Measurements from ENCODE around the gene NCKAP1.

NCKAP1 gene

GRCh38 chr2:182994228-182994912, 43.9 kb downstream of the NCKAP1 start:
- TF ChIP-seq GATA2 (IDR thresholded peaks at IDR 0.05; ENCODE audit: low read depth, low read length) (no peak), GATA3 (IDR thresholded peaks at IDR 0.05; ENCODE audit: low read depth, low read length) (no peak)

GRCh38 chr2:182982941-182983340, 55.3 kb downstream of the NCKAP1 start:
- TF ChIP-seq GATA3 (IDR thresholded peaks at IDR 0.05; ENCODE audit: low read depth, low read length) (no peak), GATA2 (IDR thresholded peaks at IDR 0.05; ENCODE audit: low read depth, low read length) (no peak)

GRCh38 chr2:182980652-182981051, 57.6 kb downstream of the NCKAP1 start:
- TF ChIP-seq GATA2 (IDR thresholded peaks at IDR 0.05; ENCODE audit: low read depth, low read length) (no peak), GATA3 (IDR thresholded peaks at IDR 0.05; ENCODE audit: low read depth, low read length) (no peak)

- TF ChIP-seq GATA3 (IDR thresholded peaks at IDR 0.05; ENCODE audit: low read depth, low read length) (no peak), GATA2 (IDR thresholded peaks at IDR 0.05; ENCODE audit: low read depth, low read length) (no peak)
Observed at GRCh38 chr2:182980115-182980514, 58.1 kb downstream of the NCKAP1 start.

GRCh38 chr2:182977463-182977862, 60.8 kb downstream of the NCKAP1 start:
- TF ChIP-seq GATA3 (IDR thresholded peaks at IDR 0.05; ENCODE audit: low read depth, low read length) (no peak), GATA2 (IDR thresholded peaks at IDR 0.05; ENCODE audit: low read depth, low read length) (no peak)

- TF ChIP-seq GATA3 (IDR thresholded peaks at IDR 0.05; ENCODE audit: low read depth, low read length) (no peak), GATA2 (IDR thresholded peaks at IDR 0.05; ENCODE audit: low read depth, low read length) (no peak)
Observed at GRCh38 chr2:182973441-182974352, 64.6 kb downstream of the NCKAP1 start.

GRCh38 chr2:182972548-182972942, 65.7 kb downstream of the NCKAP1 start:
- no peak for TF ChIP-seq GATA3 (IDR thresholded peaks at IDR 0.05; ENCODE audit: low read depth, low read length)
- TF ChIP-seq GATA2 (IDR thresholded peaks at IDR 0.05; ENCODE audit: low read depth, low read length), result no peak

- TF ChIP-seq GATA2 (IDR thresholded peaks at IDR 0.05; ENCODE audit: low read depth, low read length), result no peak
- no peak for TF ChIP-seq GATA3 (IDR thresholded peaks at IDR 0.05; ENCODE audit: low read depth, low read length)
Observed at GRCh38 chr2:182971820-182972547, 66.3 kb downstream of the NCKAP1 start.

GRCh38 chr2:182970486-182970885, 67.8 kb downstream of the NCKAP1 start:
- TF ChIP-seq GATA2 (IDR thresholded peaks at IDR 0.05; ENCODE audit: low read depth, low read length) (no peak), GATA3 (IDR thresholded peaks at IDR 0.05; ENCODE audit: low read depth, low read length) (no peak)

- TF ChIP-seq GATA2 (IDR thresholded peaks at IDR 0.05; ENCODE audit: low read depth, low read length), result no peak
- no peak for TF ChIP-seq GATA3 (IDR thresholded peaks at IDR 0.05; ENCODE audit: low read depth, low read length)
Observed at GRCh38 chr2:182968493-182968892, 69.8 kb downstream of the NCKAP1 start.

GRCh38 chr2:182962641-182963040, 75.6 kb downstream of the NCKAP1 start:
- TF ChIP-seq GATA2 (IDR thresholded peaks at IDR 0.05; ENCODE audit: low read depth, low read length) (no peak), GATA3 (IDR thresholded peaks at IDR 0.05; ENCODE audit: low read depth, low read length) (no peak)

- TF ChIP-seq GATA2 (IDR thresholded peaks at IDR 0.05; ENCODE audit: low read depth, low read length), result no peak
- TF ChIP-seq GATA3 (IDR thresholded peaks at IDR 0.05; ENCODE audit: low read depth, low read length), result no peak
Observed at GRCh38 chr2:182954789-182955188, 83.5 kb downstream of the NCKAP1 start.

- TF ChIP-seq GATA2 (IDR thresholded peaks at IDR 0.05; ENCODE audit: low read depth, low read length) (no peak), GATA3 (IDR thresholded peaks at IDR 0.05; ENCODE audit: low read depth, low read length) (no peak)
Observed at GRCh38 chr2:182952741-182953450, 85.4 kb downstream of the NCKAP1 start.

Measured in SH-SY5Y (cell line).